NCI-H2107 treated with DMSO at 0.1 percent for 48 hours (cell line): Measurements from ENCODE around the gene ADGRG1.

ENCODE experiments used
- DNase-seq: peaks from one replicate; lab custom pipeline; 2025; ENCODE audit not compliant: unreplicated experiment; lab: John Stamatoyannopoulos, UW

ADGRG1 gene

GRCh38 chr16:57619606-57620334 is 8.7 kb upstream of the ADGRG1 start:
- DNase-seq: peak; percentile 68

- no peak for DNase-seq
These were observed 7.8 kb upstream of the ADGRG1 start for GRCh38 chr16:57620335-57621231.

GRCh38 chr16:57621521-57622271 is 6.7 kb upstream of the ADGRG1 start:
- DNase-seq: peak; percentile 15

GRCh38 chr16:57622361-57623250 is 5.8 kb upstream of the ADGRG1 start:
- DNase-seq: no peak

- peak; percentile 62 for DNase-seq
These were observed 5.0 kb upstream of the ADGRG1 start for GRCh38 chr16:57623251-57624043.

GRCh38 chr16:57624044-57624688 is 4.3 kb upstream of the ADGRG1 start:
- no peak for DNase-seq

GRCh38 chr16:57624806-57625500 is 3.5 kb upstream of the ADGRG1 start:
- no peak for DNase-seq

- no peak for DNase-seq
These were observed 1.8 kb upstream of the ADGRG1 start for GRCh38 chr16:57626420-57627170.

- no peak for DNase-seq
These were observed 1.1 kb upstream of the ADGRG1 start for GRCh38 chr16:57627184-57627871.

GRCh38 chr16:57628783-57629293 is 408 bp downstream of the ADGRG1 start:
- no peak for DNase-seq

GRCh38 chr16:57629516-57630406 is 1.3 kb downstream of the ADGRG1 start:
- DNase-seq: no peak

GRCh38 chr16:57630407-57630797 is 2.0 kb downstream of the ADGRG1 start:
- DNase-seq: no peak

- DNase-seq: no peak
These were observed 2.8 kb downstream of the ADGRG1 start for GRCh38 chr16:57630931-57631845.

GRCh38 chr16:57632568-57632967 is 4.1 kb downstream of the ADGRG1 start:
- DNase-seq: no peak
